ENCODE results near the gene CNOT11.
"Not testable (repeated sequence)": the region's sequence is repeated elsewhere in the genome, so short reads cannot be mapped to it uniquely, and the experiment has no call there.

CNOT11 gene

DNA sequence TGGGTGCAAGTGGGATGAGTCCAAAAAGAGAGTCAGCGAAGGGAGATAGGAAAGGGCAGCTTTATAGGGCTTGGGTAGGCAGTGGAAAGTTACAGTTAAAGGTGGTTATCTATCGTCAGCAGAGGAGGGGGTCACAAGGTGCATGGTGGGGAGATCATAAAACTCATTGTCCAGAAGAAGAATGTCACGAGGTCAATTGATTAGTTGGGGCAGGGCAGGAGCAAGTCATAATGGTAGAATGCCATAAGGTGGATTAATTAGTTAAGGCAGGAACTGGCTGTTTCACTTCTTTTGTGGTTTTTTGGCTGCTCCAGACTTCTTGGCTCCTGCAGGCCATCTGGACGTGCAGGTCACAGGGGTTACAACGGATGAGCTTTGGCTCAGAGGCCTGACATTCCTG lies 3.9 kb upstream of the CNOT11 start:
- DNase-seq: not testable (repeated sequence)

DNA sequence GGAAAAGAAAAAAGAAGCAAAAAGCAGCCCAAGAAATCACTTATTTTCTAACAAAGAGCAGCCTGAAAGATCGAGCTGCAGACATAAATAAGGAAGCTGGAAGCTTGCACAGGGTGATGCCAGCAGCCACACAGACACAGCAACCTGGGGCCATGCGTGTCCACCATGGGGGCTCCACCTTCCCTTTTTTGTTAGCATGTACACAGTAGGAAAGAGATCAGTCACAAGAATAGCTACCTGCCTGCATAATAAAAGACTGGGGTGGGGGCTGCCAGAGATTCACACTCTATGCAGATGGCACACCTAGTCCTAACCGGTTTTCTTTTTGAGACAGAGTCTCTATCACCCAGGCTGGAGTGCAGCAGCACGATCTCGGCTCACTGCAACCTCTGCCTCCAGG lies 2.9 kb upstream of the CNOT11 start:
- DNase-seq: no peak

DNA sequence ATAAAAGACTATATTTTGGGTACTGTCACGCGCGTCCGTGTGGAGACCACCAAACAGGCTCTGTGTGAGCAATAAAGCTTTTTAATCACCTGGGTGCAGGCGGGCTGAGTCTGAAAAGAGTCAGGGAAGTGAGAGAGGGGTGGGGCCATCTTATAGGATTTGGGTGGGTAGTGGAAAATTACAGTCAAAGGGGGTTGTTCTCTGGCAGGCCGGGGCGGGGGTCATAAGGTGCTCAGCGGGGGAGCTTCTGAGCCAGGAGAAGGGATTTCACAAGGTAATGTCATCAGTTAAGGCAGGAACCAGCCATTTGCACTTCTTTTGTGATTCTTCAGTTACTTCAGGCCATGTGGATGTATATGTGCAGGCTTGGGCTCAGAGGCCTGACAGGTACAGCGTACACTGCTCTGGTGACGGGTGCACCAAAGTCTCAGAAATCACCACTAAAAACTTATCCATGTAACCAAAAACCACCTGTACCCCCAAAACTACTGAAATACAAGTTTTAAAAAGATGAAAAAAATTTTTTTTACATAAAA lies 1.4 kb upstream of the CNOT11 start:
- DNase-seq: not testable (repeated sequence)

DNA sequence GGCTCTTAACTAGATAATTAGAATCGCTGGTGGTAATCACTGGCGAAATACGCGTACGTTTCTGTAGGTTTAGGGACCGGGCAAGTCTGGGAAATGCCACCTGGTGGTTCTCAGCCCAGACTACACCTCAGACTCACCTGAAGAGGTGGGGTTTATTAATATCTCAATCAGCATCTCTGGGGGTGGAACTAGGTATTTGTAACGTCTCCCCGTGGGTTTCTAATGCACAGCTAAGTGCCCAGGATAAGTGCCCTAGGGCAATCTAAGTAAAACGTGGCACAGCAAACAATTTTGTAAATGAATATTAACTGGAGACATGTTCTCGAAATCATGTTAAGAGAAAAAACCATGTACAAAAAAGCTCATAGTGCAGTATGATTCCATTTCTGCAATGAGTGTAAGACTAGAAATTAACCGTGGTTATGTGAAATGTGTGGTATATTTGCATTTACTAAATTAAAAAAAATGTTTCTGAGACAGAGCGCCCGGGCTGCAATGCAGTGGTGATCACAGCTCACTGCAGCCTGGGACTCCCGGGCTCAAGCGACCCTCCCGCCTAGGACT lies 760 bp upstream of the CNOT11 start:
- DNase-seq: peak; percentile 34

DNA sequence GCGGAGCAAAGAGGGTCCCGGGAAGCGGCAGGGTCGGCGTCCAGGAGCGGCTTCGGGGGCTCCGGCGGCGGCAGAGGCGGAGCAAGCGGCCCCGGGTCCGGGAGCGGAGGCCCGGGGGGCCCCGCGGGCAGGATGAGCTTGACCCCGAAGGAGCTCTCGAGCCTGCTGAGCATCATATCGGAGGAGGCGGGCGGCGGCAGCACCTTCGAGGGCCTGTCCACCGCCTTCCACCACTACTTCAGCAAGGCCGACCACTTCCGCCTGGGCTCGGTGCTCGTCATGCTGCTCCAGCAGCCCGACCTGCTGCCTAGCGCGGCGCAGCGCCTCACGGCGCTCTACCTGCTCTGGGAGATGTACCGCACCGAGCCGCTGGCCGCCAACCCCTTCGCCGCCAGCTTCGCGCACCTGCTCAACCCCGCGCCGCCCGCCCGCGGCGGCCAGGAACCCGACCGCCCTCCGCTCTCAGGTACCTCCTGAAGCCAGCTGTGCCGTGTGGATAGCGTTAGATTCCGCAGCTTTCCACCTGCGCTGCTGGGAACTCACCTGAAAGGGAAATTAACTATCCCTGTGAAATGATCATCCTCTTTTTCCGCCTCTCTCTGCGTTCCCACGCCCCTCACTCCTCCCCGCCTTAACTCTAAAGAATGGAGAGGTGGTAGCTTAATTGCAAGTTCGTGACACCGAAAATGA lies 472 bp downstream of the CNOT11 start:
- peak; percentile 75 for DNase-seq

DNA sequence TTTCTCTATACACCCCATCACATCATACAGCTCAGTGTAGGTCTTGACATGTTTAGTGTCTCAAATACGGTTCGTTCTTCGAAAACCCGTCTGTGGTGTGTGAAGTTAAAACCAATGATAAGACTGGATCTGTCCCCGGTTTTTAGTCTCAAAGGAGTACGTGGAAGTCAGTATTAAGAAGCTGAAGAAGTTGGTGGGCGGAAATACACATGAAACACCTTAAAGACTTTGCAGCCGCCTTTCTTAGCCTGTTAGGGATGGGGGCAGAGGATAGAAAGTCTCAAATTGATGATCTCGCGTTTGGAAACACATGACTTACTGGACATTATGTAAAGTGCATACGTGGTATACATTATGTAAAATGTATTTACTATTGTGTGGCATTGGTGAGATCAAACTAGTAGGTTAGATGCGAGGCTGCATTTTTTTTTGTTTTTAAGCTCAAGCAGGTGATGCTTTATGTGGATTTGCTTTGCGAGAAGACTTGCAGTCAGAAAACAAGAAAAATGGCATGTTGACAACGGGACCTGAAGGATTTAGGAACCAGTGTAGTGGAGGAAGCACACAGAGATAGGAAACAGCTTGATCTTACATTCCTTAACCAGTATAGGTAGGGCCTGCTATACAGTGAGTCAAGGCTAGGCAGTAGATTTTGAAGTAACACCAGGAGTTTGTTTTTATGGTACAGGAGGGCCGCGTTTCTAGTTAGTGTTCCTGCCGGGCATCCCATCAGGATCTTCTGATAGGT lies 1.2 kb downstream of the CNOT11 start:
- DNase-seq: no peak

DNA sequence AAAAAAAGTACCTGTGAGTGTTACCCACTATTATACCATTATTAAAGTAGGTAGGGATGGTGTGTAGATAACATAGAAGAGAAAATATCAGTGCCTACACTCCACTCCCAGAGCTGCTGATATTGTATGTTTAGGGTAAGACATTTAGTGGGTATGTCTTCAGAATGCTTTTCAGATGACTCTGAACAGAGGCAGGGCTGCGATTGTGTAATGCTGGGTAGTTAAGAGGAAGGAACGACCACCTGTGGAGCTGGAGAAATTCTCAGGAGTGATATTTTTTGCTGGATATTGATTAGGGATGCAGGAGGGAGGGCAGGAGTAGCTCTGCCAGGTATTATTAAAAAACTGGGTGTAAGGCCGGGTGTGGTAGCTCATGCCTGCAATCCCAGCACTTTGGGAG lies 2.8 kb downstream of the CNOT11 start:
- no peak for DNase-seq

DNA sequence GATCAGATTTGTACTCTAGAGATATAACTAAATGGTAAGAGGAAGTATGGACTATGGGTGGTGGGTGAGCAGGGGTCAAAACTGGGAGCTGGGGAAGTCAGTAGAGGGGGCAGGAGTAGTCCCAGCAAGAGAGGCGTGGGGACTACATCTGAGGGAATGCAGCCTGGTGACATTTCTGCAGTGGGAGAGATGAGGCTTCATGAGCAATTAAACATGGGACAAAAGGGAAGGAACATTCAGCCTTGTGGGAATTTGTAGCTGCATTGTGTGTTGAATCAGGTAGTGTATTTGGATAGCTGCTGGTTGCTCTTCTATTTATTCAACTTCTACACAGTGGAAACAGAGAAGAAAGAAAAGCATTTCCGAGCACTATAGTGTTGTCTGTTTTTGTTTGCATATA lies 3.6 kb downstream of the CNOT11 start:
- DNase-seq: no peak

DNA sequence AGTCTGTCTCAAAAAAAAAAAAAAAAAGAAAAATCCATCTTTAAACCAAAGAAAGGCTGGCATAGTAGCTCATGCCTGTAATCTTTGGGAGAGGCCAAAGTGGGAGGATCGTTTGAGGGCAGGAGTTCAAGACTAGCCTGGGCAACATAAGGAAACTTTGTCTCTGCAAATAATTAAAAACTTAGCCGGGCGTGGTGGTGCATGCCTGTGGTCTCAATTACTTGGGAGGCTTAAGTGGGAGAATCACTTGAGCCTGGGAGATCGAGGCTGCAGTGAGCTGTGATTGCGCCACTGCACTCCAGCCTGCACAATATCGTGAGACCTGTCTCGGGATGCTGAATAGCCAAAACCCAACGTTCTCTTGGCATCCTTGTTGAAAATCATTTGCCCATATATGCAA lies 6.1 kb downstream of the CNOT11 start:
- no peak for DNase-seq

DNA sequence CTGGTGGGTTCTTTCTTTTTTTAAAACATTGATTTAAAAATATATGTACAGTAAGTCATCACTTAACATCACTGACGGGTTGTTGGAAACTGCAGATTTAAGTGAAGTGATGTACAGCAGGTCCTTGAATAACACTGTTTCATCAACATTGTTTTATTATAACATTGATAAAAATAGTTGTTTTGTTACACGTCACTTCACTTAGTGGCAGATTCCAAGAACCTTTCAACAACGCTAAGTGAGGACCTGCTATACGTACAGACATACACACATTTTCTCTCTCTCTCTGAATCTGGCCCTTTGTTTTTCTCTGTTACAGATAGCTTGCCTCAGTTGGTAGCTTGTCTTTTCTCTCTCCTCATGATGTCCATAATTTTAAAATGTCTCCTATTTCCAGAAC lies 9.5 kb downstream of the CNOT11 start:
- no peak for DNase-seq

DNA sequence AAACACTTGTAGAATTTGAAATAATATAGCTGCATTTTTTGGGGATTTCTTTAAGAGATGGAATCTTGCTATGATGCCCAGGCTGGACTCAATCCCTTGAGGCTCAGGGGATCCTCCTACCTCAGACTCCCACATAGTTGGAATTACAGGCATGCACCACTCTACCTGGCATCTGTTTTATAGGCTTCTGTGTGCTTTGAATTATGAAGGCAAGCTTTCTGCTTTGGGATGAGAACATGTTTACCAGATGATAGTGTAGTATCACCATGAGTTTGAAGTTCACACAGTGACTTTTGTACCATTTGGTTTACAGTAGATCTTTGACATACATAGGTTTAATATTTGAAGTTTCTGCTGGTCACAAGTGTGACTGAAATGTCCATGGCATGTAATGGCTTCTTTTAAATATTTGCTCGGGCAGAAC lies 10.7 kb downstream of the CNOT11 start:
- DNase-seq: no peak

DNA sequence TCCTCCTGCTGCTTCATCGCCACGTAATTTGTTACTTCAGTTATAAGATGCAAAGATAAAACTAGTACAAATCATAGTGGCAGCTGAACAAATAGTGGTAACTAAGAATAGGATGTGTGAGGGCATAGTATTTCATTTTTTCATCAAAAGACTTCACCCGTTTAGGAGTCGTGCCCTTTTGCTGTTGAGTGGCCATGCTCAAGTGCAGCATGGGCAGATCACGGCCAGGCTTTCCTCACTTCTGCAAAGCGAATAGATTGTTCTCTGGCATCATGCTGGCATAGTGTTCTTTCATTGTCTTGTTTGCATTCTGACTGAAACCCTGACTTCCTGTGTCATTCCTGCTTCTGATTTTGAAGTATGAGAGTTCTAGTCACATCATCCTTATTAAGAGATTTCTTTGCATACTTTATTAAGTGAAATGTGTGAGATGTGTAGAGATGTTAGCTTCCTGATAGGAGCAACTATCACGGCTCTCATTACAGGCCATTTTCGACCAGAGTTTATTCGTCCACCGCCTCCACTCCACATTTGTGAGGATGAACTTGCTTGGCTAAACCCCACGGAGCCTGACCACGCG lies 11.8 kb downstream of the CNOT11 start:
- DNase-seq: no peak

DNA sequence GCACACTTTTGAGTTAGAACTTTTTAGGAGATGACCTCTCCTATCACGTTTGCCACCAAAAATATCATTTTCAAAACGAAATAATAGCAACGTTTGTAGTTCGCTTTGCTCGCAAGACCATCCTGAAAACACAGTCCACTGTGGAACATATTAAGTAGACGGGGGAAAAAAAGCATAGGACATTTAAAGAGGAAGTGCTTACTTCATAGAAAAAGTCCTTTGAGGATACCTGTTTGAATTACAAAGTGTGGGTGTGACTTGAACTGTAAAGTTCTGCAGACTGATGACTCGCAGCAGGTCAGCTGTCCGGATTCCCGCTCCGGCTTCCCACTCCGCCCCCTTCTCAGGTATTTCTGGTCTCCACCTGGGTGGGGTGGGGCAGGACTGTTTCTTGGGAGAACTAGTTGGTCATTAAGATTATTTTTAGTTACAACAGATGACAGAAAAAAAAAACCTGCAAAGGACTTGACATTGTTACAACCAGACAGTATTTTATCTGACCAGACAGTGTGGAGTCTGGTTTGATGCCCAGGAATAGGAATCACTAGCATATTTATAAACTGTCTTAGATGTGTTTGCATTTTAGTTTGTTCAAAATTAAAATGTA lies 13.3 kb downstream of the CNOT11 start:
- DNase-seq: no peak

DNA sequence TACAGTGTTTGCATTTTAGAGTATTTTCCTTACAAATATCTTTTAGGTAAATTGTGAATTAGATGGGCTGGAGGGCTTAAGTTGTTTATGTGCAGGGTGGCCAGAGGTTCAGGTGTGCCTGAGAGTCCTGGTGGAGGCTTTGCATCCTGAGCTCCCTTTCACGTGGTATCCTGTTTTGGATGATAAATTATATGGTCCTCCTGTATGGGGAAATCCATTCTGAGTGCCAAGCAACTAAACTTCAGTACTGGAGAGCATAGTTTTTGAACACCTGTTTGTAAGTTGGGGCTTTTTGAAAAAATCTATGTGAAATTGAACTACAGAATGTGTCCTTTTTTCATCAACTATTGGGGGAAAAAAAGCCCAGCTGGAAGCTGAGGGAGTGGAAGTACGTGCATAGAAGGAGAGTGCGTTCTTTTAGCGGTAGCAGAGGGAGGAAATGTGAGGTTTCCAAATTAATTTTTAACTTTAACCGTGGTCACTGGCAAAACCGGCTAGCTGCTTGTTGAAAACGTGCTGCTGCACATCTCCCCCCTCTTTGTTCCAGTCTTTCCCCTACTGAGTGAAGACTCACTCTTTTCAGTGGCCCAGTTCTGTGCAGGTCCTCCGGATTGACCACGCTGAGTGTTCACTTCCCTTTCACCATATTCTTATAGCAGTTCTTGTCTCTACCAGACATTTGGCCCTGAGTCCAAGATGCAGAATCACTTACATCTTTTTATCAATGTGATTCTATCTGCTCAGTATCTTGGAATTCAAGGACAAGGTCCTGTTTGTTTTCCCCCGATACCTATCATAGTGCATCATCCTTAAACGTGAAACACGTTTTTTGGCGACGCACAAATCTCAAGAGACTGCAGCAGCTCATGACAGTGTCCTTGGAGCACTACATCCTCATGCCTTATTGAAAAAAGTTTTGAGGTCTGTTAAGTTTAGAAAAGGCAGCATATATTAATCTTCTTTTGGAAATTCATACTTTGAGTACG lies 15.3 kb downstream of the CNOT11 start:
- no peak for DNase-seq

DNA sequence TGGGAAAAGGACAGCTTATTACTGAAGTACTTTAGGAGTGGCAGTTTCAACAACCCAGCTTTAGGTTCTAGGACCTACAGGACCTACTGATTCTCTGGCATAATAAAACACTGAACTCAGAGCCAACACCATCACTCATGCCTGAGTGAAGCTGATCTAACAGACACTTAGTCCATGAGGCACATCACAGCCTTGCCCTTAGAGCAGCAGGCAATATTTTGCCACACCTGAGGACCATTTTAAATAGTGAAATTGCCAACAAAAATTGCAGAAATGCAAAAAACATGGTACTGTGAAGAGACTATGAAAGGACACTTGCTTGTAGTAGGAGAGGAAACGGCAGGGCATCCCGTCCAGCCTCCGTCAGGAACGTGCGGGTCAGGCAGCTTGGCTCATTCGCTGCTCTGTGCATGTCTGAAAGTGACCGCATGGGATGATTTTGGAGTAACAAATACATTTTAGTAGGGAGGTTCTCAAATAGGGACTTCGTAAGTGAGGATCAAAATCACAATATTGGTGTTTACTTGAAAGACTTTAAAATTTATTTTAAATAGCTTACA lies 18.1 kb downstream of the CNOT11 start:
- DNase-seq: no peak

DNA sequence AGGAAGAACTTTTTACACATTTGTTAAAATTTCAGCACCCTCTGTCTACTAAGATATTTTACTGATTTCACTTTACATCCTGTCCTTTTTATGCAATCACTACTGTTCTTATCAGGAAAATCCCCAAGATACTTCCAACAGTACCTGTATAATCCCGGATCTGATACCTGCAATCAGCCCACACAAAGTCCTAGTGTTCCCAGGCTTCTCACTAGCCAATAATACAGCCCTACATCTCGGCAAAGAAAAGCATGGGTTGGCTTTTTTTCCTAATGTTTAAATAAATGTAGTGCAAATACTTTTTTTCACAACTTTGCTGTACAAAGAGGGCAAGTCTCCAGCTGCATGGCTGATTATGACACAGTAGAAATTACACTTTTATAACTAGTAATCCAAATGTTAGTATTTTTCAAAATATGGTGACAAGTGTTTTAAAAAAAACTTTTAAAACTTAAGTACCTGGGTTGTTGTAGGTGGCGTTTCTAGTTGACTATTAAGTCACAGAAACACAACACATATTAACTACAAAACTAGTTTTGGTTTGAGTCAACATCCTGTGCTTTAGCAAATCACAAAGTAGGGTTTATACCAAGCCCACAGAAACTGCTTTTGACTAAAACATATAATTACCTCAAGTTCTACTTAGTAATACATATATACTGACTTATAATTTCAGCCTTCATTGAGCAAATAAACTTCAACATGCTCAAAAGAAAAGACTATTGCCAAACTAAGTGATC lies 19.5 kb downstream of the CNOT11 start:
- DNase-seq: no peak

DNA sequence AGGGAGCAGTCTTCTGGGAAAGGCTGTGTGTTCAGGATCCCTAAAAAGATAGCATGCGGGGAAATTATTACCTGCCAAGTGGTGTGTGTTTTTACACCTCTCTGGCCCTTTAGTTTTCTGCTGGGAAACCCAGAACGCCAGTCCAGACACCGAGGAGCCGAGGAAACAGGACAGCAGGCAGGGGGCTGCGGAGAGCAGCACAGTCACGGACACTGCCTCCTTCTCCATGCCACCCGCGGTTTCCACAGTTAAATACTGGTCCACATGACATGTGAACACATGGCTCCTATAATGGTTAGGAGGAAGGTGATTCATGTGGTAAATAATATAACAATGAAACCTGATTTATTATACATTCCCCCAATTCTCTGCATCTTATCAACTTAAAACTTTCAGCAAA lies 20.4 kb downstream of the CNOT11 start:
- no peak for DNase-seq

DNA sequence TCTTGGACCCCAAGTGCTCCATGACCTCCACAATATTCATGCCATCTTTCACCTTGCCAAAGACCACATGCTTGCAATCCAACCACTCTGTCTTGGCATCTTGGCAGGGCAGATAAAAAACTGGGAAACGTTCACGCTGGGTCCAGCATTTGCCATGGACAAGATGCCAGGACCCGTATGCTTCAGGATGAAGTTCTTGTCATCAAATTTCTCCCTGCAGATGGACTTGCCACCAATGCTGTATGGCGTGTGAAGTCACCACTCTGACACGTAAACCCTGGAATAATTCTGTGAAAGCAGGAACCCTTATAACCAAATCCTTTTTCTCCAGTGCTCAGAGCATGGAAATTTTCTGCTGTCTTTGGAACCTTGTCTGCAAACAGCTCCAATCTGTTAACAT lies 21.5 kb downstream of the CNOT11 start:
- DNase-seq: no peak

DNA sequence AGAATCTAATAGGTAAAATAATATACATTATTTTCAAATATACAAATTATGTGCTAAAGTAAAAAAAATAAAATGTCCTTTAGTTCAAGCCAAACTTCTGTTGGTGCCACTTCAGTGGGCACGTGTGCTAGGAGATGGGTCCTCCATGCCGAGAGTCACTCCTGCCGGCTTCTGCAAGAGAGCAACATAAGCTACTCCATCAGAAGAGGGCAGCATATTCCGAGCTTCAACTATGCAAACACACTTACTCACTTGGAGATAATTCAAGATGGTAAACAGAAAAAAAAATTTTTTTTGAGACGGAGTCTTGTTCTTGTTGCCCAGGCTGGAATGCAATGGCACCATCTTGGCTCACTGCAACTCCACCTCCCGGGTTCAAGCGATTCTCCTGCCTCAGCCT lies 24.4 kb downstream of the CNOT11 start:
- no peak for DNase-seq

DNA sequence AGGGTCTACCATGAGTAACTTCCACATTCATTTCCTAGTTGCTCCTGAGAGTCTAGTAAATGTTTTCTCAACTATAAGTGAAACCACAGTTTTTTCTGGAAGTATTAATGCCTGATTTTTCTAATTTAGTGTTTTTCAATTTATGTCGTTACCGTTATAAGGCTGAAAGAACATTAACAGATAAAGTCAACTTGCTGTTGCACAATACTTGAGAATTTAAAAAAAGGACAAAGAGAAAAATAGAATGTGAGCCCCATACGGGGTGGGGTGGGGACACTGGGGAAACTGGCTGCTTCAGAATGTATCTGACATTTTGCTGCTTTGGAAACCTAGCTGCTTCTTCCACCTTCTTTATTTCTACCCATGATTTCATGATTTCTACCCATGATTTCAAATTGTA lies 26.2 kb downstream of the CNOT11 start:
- DNase-seq: no peak

DNA sequence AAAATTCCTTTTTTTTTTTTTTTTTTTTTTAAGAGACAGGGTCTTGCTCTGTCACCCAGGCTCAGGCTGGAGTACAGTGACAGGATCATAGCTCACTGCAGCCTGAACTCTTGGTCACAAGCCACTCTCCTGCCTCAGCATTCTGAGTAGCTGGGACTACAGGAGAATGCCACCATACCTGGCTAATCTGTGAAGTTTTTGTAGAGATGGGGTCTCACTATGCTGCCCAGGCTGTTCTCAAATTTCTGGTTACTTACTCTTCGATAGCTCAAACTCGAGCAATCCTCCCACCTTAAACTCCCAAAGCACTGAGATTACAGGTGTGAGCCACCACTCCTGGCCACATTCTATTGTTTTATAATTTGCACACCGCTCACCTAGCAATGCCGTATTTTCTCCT lies 28.8 kb downstream of the CNOT11 start:
- no peak for DNase-seq

Data from stimulated activated CD8-positive, alpha-beta memory T cell treated with anti-CD3 and anti-CD28 coated beads, Interleukin-4, amount 100 ng/mL, for 48 hours (primary cell).